ENCODE measurements around the gene ZNF619. TPM values are rescaled to one million over a fixed set of nuclear protein-coding genes. Genes with fewer than 3 reads are reported as not detected.

ZNF619 gene
- 1 to 10 TPM; 7.3 to 7.5 TPM for total RNA-seq

DNA sequence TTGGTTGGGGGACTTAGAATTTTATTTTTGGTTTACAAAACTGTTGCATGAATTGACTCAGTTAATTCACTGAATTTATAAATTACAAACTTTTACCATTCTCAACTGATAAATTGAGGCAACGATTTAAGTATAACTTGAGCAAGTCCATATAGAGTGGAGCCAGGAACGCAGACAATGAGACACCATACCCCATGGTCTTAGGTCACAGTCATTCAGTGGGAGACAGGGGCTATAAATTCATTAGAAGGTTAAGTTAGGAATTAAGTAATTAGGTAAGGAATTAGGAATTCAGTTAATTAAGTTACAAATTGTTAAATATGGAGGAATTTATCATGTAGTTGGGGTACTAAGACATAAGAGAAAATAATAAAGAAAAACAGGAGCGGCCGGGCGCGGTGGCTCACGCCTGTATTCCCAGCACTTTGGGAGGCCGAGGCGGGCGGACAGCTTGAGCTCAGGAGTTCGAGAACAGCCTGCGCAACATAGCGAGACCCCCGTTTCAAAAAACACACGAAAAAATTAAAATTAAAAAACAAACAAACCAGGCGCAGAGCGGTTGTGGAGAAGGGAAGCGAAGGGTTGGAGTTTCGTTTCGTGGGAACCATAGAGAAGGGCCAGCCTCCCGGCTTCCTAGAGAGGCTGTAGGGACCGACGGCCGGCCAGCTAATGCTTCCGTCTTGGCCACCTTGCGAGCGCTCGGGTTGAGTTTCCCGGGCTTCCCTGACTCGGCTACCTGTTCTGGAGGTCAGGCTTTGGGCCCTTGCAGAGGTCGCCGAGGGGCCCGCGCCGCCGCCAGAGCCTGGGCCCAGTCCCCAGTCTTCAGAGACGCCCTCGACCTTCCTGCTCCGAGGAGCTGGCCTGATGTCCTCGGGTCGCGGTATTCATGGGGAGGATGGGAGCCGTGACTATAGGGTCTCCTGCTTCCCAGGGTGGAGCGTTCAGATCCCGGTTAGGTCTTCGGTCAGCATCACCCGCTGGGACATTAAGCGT, at the start of gene ZNF619:
Gene ZNF619, plus strand, starts transcription at position 645 of the 993 bp plus-strand sequence. CDS start 858 bp downstream, outside the sequence.
- ChIA-PET CTCF (interaction anchor here (0.6 to 0.7 kb wide), 2 partner anchors 14 to 17 kb away, joined by 3 to 5 read pairs; no protein-coding TSS in a partner anchor), POLR2A (interaction anchor here (0.5 to 2.3 kb wide), 7 partner anchors 13 to 1485 kb away, joined by 3 to 7 read pairs (median 3); partner anchors contain the start of genes RPL14, RPSA and ULK4)

- ChIA-PET POLR2A (no interaction called here), CTCF (no interaction called here)
These were observed 44.1 kb upstream of the ZNF619 start for GRCh38 chr3:40432793-40433192.

DNA sequence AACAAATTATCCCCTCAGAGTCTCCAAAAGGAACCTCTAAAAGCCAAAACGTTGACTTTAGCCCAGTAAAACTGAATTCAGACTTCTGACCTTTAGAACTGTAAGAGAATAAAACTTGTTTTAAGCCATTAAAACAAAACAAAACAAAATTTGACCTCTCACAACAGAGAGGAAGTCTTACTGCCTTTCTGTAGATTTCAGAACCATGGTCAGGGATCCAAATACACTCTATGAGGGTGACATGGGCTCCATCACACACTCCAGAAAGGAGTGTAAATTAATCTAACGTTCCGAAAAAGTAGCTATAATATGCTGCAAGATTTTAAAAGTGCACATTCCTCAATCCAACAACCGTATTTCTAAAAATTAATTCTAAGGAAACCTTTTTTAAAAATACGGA, 39.0 kb upstream of the ZNF619 start:
- CTCF ChIA-PET: no interaction called here
- POLR2A ChIA-PET: no interaction called here

- CTCF ChIA-PET: no interaction called here
These were observed 31.9 kb upstream of the ZNF619 start for GRCh38 chr3:40445062-40445461.

DNA sequence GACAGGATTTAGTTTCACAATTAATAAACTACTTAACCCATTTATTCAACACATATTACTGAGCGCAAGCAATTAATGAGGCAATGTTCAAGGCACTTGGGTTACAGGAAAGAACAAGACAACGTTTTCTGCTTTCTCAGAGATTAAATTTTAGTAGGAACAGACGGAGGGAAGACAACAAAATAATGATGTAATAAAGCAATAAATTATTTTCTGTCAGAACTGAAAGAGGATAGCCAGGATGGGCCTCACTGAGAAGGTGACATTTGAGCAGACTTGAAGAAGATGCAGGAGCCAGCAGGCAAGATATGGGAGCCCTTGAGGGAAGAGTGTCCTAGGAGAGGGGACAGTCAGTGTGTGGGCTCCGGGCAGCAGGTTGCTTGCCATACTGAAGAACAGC, 31.0 kb upstream of the ZNF619 start:
- ChIA-PET POLR2A (no interaction called here), CTCF (no interaction called here)

More at GRCh38 chr3:40445062-40445461, 31.9 kb upstream of the ZNF619 start:
- POLR2A ChIA-PET: no interaction called here

- ChIA-PET CTCF (no interaction called here), POLR2A (interaction anchor here (0.5 to 0.7 kb wide), 3 partner anchors 40 to 1042 kb away, joined by 3 to 4 read pairs (median 3); no protein-coding TSS in a partner anchor)
These were observed 26.5 kb upstream of the ZNF619 start for GRCh38 chr3:40450438-40450837.

GRCh38 chr3:40451551-40451950, 25.4 kb upstream of the ZNF619 start:
- POLR2A ChIA-PET: no interaction called here
- CTCF ChIA-PET: no interaction called here

- CTCF ChIA-PET: no interaction called here
These were observed 24.9 kb upstream of the ZNF619 start for GRCh38 chr3:40452057-40452456.

GRCh38 chr3:40452562-40452875, 24.4 kb upstream of the ZNF619 start:
- CTCF ChIA-PET: no interaction called here

More at GRCh38 chr3:40452057-40452456, 24.9 kb upstream of the ZNF619 start:
- POLR2A ChIA-PET: interaction anchor here (0.9 kb wide), 1 partner anchor 143 kb away, joined by 4 read pairs; the partner anchor contains the start of gene EIF1B

GRCh38 chr3:40452876-40453730, 23.8 kb upstream of the ZNF619 start:
- CTCF ChIA-PET: no interaction called here

More at GRCh38 chr3:40452562-40452875, 24.4 kb upstream of the ZNF619 start:
- POLR2A ChIA-PET: interaction anchor here (0.9 kb wide), 1 partner anchor 143 kb away, joined by 4 read pairs; the partner anchor contains the start of gene EIF1B

GRCh38 chr3:40453933-40454332, 23.0 kb upstream of the ZNF619 start:
- CTCF ChIA-PET: no interaction called here
- POLR2A ChIA-PET: interaction anchor here (0.7 to 0.8 kb wide), 3 partner anchors 10 to 90 kb away, joined by 3 to 4 read pairs (median 3); partner anchors contain the start of gene ZNF621

More at GRCh38 chr3:40452876-40453730, 23.8 kb upstream of the ZNF619 start:
- POLR2A ChIA-PET: interaction anchor here (0.7 to 0.9 kb wide), 4 partner anchors 10 to 144 kb away, joined by 3 to 4 read pairs (median 4); partner anchors contain the start of genes EIF1B and ZNF621

- ChIA-PET CTCF (no interaction called here), POLR2A (no interaction called here)
These were observed 21.6 kb upstream of the ZNF619 start for GRCh38 chr3:40455328-40455727.

DNA sequence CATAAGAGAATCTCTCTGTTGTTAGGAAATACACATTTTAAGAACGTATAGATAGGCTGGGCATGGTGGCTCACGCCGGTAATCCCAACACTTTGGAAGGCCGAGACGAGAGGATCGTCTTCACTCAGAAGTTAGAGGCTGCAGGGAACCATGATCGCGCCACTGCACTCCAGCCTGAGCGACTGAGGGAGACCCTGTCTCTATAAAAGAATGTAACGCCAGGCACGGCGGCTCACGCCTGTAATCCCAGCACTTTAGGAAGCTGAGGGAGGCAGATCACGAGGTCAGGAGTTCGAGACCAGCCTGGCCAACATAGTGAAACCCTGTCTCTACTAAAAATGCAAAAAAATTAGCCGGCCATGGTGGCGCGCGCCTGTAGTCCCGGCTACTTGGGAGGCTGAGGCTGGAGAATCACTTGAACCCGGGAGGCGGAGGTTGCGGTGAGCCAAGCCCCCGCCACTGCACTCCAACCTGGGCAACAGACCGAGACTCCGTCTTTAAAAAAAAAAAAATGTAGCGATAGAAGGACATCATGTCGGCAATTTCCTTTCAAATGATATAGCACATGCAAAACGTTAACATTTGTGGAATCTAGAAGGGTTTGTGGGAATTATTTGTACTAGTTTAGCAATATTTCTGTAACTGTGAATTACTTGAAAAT, 20.5 kb upstream of the ZNF619 start:
- CTCF ChIA-PET: interaction anchor here (1.5 kb wide), 1 partner anchor 139 kb away, joined by 3 read pairs; no protein-coding TSS in a partner anchor
- POLR2A ChIA-PET: interaction anchor here (0.6 to 1.5 kb wide), 5 partner anchors 20 to 751 kb away, joined by 3 to 7 read pairs (median 4); partner anchors contain the start of genes ZNF619 and ZNF621

DNA sequence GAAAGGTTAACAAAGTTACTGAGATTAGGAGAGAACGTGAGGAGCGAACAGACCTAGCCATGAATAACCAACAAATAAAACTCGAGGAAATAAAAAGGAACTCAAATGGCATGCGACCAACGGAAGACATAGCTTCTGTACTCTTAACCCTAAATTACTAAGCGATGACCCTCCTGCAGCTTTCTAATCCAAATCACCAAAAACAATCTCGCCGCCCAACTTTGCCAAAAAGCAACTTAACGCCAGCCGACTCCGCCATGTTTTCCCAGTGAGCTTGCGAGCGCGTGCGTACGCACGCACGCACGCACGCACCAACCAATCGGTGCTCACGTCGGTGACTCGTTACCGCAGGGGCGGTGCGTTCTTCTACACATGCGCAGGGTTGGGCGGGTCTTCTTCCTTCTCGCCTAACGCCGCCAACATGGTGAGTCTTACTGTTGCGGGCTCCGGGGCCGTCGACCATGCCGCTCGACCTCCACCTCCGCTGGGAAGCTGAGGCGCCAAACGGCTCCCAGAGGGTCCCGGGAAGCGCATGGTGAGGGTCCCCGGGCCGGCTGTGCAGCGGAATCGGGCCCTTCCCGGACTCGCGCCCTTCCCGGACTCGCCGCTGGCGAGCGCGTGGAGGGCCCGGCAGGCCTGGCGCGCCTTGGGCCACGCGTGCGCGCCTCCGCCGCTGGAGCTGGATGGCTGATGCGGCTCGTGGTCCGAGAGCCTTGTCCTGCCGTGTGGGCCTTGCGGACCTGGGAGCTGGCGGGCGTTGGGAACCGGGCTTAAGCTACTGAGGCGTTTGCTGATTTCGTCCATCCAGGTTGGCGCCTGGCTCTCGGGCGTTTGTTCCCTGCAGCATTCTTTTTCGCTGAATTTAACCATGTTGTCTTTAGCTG, 19.7 kb upstream of the ZNF619 start, which contains the start of gene RPL14:
Gene RPL14, plus strand, starts transcription at position 400 of the 884 bp plus-strand sequence. Its CDS starts 133 bp downstream, at position 533.
- ChIA-PET CTCF (interaction anchor here (0.9 to 1.5 kb wide), 2 partner anchors 129 to 140 kb away, joined by 3 to 4 read pairs; no protein-coding TSS in a partner anchor), POLR2A (interaction anchor here (0.6 to 1.5 kb wide), 8 partner anchors 19 to 750 kb away, joined by 3 to 7 read pairs (median 4); partner anchors contain the start of genes ZNF619 and ZNF621)

DNA sequence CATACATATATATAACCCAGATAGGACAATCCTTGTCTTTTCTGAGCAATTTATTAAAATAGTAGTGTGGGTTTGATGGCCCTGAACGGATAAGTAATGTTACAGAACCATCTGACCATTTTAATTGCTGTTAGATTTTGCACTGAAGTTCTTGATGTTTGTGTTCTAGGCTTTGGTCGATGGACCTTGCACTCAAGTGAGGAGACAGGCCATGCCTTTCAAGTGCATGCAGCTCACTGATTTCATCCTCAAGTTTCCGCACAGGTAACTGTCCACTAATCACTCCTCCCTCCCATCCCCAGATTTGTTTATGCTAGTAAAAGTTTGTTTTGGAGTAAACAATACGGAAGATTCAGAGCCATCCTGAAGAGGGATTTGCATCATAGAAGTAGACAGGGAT, 18.4 kb upstream of the ZNF619 start:
- POLR2A ChIA-PET: interaction anchor here (1.1 kb wide), 1 partner anchor 47 kb away, joined by 3 read pairs; no protein-coding TSS in a partner anchor
- CTCF ChIA-PET: interaction anchor here (1.0 to 1.4 kb wide), 2 partner anchors 24 to 142 kb away, joined by 3 to 4 read pairs; no protein-coding TSS in a partner anchor

GRCh38 chr3:40460481-40460880, 16.4 kb upstream of the ZNF619 start:
- ChIA-PET POLR2A (interaction anchor here (0.6 kb wide), 1 partner anchor 63 kb away, joined by 5 read pairs; no protein-coding TSS in a partner anchor), CTCF (interaction anchor here (0.9 kb wide), 1 partner anchor 132 kb away, joined by 4 read pairs; no protein-coding TSS in a partner anchor)

DNA sequence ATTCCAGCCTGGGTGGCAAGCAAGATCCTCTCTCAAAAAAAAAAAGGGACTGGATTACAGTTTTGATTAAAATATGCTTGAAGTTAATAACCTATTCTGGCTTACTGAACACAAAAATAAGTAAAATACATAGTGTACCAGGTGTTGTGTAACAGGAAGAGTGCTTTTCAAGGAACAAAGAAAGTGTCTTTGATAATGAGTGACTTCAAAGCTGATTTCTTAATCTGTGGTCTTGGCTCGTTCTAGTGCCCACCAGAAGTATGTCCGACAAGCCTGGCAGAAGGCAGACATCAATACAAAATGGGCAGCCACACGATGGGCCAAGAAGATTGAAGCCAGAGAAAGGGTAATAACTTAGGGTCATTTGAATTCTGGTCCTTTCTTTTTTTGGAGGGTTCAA, 15.8 kb upstream of the ZNF619 start:
- CTCF ChIA-PET: interaction anchor here (1.0 kb wide), 1 partner anchor 9 kb away, joined by 3 read pairs; no protein-coding TSS in a partner anchor
- POLR2A ChIA-PET: interaction anchor here (1.2 kb wide), 1 partner anchor 16 kb away, joined by 4 read pairs; the partner anchor contains the start of gene ZNF619

All from activated CD8-positive, alpha-beta memory T cell treated with anti-CD3 and anti-CD28 coated beads for 36 hours (primary cell).